ENCODE measurements around the gene BIRC7. TPM values are rescaled to one million over a fixed set of nuclear protein-coding genes. Genes with fewer than 3 reads are reported as not detected.

BIRC7 gene
- polyA plus RNA-seq (2014; cell fraction: cytosol; rRNA removed), result 0.28 TPM in 1 of 2 replicates, not detected in the other
- 1.8 and 2.2 TPM in 2 replicates for polyA plus RNA-seq (2014; cell fraction: nucleus; rRNA removed)

- no peak for DNase-seq (ENCODE audit: low spot score)
Observed at GRCh38 chr20:63235399-63235983, at the start of gene BIRC7. Gene BIRC7 (plus strand): TSS chr20:63235905. CDS start chr20:63236097, 192 bp downstream.

GRCh38 chr20:63186084-63186483, 49.6 kb upstream of the BIRC7 start:
- DNase-seq (ENCODE audit: low spot score), result no peak

GRCh38 chr20:63186528-63187316, 49.0 kb upstream of the BIRC7 start:
- DNase-seq (ENCODE audit: low spot score), result no peak

GRCh38 chr20:63187338-63188158, 48.2 kb upstream of the BIRC7 start:
- DNase-seq (ENCODE audit: low spot score), result no peak

- no peak for DNase-seq (ENCODE audit: low spot score)
Observed at GRCh38 chr20:63188159-63188442, 47.6 kb upstream of the BIRC7 start.

- DNase-seq (ENCODE audit: low spot score), result no peak
Observed at GRCh38 chr20:63188641-63189321, 46.9 kb upstream of the BIRC7 start.

- DNase-seq (ENCODE audit: low spot score), result no peak
Observed at GRCh38 chr20:63189322-63189642, 46.4 kb upstream of the BIRC7 start.

- no peak for DNase-seq (ENCODE audit: low spot score)
Observed at GRCh38 chr20:63189846-63190559, 45.7 kb upstream of the BIRC7 start.

- no peak for DNase-seq (ENCODE audit: low spot score)
Observed at GRCh38 chr20:63190828-63191227, 44.9 kb upstream of the BIRC7 start.

- DNase-seq (ENCODE audit: low spot score), result no peak
Observed at GRCh38 chr20:63191400-63191799, 44.3 kb upstream of the BIRC7 start.

- DNase-seq (ENCODE audit: low spot score), result no peak
Observed at GRCh38 chr20:63192721-63193120, 43.0 kb upstream of the BIRC7 start.

GRCh38 chr20:63194007-63194796, 41.5 kb upstream of the BIRC7 start:
- no peak for DNase-seq (ENCODE audit: low spot score)

- DNase-seq (ENCODE audit: low spot score), result no peak
Observed at GRCh38 chr20:63194797-63195173, 40.9 kb upstream of the BIRC7 start.

GRCh38 chr20:63196768-63197470, 38.8 kb upstream of the BIRC7 start:
- DNase-seq (ENCODE audit: low spot score), result no peak

- no peak for DNase-seq (ENCODE audit: low spot score)
Observed at GRCh38 chr20:63198606-63199005, 37.1 kb upstream of the BIRC7 start.

GRCh38 chr20:63202021-63202420, 33.7 kb upstream of the BIRC7 start:
- DNase-seq (ENCODE audit: low spot score), result no peak

GRCh38 chr20:63202811-63203526, 32.7 kb upstream of the BIRC7 start:
- no peak for DNase-seq (ENCODE audit: low spot score)

- no peak for DNase-seq (ENCODE audit: low spot score)
Observed at GRCh38 chr20:63204362-63204761, 31.3 kb upstream of the BIRC7 start.

GRCh38 chr20:63205896-63206295, 29.8 kb upstream of the BIRC7 start:
- no peak for DNase-seq (ENCODE audit: low spot score)

All from SK-N-DZ (cell line).